Measurements from ENCODE around the gene CMTM3.

DNA sequence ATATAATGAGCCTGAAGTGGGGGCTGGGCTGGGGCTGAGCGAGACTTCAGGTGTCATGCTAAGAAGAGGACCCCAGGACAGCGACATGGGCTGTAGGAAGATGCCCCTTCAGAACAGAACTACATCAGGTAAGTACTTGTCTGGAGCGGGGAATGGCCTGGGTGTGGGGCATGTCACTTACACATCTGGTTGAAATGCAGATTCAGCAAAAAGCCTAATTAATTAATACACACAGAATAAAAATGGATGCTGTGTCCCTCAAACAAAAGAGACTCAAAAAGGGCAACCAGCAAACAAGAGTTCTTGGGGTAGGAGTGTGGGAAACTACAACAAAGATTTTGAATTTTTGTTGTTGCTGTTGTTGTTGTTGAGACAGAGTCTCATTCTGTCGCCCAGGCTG lies 13.5 kb upstream of the CMTM3 start:
- TF ChIP-seq CREM (IDR thresholded peaks at IDR 0.05; ENCODE audit: low read depth): no peak
- TF ChIP-seq, protein P1, sequence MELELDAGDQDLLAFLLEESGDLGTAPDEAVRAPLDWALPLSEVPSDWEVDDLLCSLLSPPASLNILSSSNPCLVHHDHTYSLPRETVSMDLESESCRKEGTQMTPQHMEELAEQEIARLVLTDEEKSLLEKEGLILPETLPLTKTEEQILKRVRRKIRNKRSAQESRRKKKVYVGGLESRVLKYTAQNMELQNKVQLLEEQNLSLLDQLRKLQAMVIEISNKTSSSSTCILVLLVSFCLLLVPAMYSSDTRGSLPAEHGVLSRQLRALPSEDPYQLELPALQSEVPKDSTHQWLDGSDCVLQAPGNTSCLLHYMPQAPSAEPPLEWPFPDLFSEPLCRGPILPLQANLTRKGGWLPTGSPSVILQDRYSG (tag; conservative IDR thresholded peaks at IDR 0.05; ENCODE audit: low read depth): no peak
- TF ChIP-seq, protein P2, sequence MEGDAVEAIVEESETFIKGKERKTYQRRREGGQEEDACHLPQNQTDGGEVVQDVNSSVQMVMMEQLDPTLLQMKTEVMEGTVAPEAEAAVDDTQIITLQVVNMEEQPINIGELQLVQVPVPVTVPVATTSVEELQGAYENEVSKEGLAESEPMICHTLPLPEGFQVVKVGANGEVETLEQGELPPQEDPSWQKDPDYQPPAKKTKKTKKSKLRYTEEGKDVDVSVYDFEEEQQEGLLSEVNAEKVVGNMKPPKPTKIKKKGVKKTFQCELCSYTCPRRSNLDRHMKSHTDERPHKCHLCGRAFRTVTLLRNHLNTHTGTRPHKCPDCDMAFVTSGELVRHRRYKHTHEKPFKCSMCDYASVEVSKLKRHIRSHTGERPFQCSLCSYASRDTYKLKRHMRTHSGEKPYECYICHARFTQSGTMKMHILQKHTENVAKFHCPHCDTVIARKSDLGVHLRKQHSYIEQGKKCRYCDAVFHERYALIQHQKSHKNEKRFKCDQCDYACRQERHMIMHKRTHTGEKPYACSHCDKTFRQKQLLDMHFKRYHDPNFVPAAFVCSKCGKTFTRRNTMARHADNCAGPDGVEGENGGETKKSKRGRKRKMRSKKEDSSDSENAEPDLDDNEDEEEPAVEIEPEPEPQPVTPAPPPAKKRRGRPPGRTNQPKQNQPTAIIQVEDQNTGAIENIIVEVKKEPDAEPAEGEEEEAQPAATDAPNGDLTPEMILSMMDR (IDR thresholded peaks at IDR 0.05 in 2 of 3, conservative IDR thresholded peaks at IDR 0.05 in 1 of 3; ENCODE audit: insufficient read depth in 2 of 3, low read depth in 1 of 3, low read length in 3 of 3): no peak
- no peak for TF ChIP-seq ZNF695 (CRISPR knock-in tag; IDR thresholded peaks at IDR 0.05)
- no peak for TF ChIP-seq KAT7 (CRISPR knock-in tag; IDR thresholded peaks at IDR 0.05; ENCODE audit: borderline replicate concordance)
- TF ChIP-seq, protein P3, sequence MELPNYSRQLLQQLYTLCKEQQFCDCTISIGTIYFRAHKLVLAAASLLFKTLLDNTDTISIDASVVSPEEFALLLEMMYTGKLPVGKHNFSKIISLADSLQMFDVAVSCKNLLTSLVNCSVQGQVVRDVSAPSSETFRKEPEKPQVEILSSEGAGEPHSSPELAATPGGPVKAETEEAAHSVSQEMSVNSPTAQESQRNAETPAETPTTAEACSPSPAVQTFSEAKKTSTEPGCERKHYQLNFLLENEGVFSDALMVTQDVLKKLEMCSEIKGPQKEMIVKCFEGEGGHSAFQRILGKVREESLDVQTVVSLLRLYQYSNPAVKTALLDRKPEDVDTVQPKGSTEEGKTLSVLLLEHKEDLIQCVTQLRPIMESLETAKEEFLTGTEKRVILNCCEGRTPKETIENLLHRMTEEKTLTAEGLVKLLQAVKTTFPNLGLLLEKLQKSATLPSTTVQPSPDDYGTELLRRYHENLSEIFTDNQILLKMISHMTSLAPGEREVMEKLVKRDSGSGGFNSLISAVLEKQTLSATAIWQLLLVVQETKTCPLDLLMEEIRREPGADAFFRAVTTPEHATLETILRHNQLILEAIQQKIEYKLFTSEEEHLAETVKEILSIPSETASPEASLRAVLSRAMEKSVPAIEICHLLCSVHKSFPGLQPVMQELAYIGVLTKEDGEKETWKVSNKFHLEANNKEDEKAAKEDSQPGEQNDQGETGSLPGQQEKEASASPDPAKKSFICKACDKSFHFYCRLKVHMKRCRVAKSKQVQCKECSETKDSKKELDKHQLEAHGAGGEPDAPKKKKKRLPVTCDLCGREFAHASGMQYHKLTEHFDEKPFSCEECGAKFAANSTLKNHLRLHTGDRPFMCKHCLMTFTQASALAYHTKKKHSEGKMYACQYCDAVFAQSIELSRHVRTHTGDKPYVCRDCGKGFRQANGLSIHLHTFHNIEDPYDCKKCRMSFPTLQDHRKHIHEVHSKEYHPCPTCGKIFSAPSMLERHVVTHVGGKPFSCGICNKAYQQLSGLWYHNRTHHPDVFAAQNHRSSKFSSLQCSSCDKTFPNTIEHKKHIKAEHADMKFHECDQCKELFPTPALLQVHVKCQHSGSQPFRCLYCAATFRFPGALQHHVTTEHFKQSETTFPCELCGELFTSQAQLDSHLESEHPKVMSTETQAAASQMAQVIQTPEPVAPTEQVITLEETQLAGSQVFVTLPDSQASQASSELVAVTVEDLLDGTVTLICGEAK (IDR thresholded peaks at IDR 0.05): no peak
- TF ChIP-seq, protein P3 (CRISPR knock-in tag; IDR thresholded peaks at IDR 0.05): no peak
- no peak for TF ChIP-seq ZNF583 (CRISPR knock-in tag; IDR thresholded peaks at IDR 0.05)
- TF ChIP-seq, protein P4, sequence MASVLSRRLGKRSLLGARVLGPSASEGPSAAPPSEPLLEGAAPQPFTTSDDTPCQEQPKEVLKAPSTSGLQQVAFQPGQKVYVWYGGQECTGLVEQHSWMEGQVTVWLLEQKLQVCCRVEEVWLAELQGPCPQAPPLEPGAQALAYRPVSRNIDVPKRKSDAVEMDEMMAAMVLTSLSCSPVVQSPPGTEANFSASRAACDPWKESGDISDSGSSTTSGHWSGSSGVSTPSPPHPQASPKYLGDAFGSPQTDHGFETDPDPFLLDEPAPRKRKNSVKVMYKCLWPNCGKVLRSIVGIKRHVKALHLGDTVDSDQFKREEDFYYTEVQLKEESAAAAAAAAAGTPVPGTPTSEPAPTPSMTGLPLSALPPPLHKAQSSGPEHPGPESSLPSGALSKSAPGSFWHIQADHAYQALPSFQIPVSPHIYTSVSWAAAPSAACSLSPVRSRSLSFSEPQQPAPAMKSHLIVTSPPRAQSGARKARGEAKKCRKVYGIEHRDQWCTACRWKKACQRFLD (CRISPR knock-in tag; IDR thresholded peaks at IDR 0.05): no peak
- TF ChIP-seq NFRKB (IDR thresholded peaks at IDR 0.05; ENCODE audit: low read depth): no peak
- no peak for TF ChIP-seq SMAD3 (CRISPR knock-in tag; conservative IDR thresholded peaks at IDR 0.05)
- no peak for TF ChIP-seq PML (IDR thresholded peaks at IDR 0.05; ENCODE audit: low read length)
- no peak for TF ChIP-seq GATA2 (CRISPR knock-in tag; IDR thresholded peaks at IDR 0.05)
